ENCODE data around the gene NOS1AP.

GRCh38 chr1:162144268-162144667, 74.8 kb downstream of the NOS1AP start:
- TF ChIP-seq CTCF (conservative IDR thresholded peaks at IDR 0.05; ENCODE audit: low read length): no peak
- no peak for TF ChIP-seq EZH2phosphoT487 (IDR thresholded peaks at IDR 0.05; ENCODE audit: borderline replicate concordance, low read depth, low read length)

Measured in OCI-LY7 (cell line).